Ureter (tissue), 1 donor: Measurements from ENCODE around the gene OR8B4. TPM values are rescaled to one million over a fixed set of nuclear protein-coding genes. Genes with fewer than 3 reads are reported as not detected.
"Not testable (repeated sequence)": the region's sequence is repeated elsewhere in the genome, so short reads cannot be mapped to it uniquely, and the experiment has no call there.

ENCODE experiments used
- DNase-seq: peaks from one replicate; pipeline ENCODE4 v3.0.0-alpha.2; 2020; ENCODE audit warnings: low spot score
- total RNA-seq: library from RNA; stranded (reverse); gene quantifications from one replicate; pipeline ENCODE4 v1.2.4, GENCODE V29; 2023
- donor health status: DM: yes; HTN: yes; CAD: no.

OR8B4 gene, protein sequence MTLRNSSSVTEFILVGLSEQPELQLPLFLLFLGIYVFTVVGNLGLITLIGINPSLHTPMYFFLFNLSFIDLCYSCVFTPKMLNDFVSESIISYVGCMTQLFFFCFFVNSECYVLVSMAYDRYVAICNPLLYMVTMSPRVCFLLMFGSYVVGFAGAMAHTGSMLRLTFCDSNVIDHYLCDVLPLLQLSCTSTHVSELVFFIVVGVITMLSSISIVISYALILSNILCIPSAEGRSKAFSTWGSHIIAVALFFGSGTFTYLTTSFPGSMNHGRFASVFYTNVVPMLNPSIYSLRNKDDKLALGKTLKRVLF
- total RNA-seq: not detected

DNA sequence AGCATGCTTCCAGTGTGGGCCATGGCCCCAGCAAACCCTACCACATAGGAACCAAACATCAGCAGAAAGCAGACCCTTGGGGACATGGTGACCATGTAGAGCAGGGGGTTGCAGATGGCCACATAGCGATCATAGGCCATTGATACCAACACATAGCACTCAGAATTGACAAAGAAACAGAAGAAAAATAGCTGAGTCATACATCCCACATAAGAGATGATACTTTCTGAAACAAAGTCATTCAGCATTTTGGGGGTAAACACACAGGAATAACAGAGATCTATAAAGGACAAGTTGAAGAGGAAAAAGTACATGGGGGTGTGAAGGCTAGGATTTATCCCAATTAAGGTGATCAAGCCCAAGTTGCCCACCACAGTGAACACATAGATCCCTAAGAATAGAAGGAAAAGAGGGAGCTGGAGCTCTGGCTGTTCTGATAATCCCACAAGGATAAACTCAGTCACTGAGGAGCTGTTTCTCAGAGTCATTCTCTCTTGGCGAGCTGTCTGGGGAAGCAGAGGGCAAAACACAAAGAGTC, at the start of gene OR8B4:
TSS of gene OR8B4 (minus strand) at position 488 of the 538 bp plus-strand sequence. CDS start at position 488, 0 bp downstream.
- DNase-seq: no peak

DNA sequence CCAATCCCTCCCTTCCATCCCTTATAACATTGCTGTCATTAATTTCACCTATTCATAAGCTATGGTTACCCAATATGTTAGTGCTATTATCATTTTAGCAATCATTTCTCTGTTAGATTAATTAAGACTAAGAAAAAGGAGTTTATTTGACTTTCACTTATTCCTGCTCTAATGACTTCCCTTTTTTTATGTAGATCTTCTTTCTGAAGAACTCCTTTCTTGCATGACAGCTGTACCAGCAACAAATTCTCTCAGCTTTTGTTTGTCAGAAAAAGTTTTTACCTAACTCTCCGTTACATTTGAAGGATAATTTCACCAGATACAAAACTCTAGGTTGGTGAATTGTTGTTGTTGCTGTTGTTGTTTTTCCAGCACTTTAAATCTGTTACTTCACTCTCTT, 49.4 kb upstream of the OR8B4 start:
- DNase-seq: no peak

DNA sequence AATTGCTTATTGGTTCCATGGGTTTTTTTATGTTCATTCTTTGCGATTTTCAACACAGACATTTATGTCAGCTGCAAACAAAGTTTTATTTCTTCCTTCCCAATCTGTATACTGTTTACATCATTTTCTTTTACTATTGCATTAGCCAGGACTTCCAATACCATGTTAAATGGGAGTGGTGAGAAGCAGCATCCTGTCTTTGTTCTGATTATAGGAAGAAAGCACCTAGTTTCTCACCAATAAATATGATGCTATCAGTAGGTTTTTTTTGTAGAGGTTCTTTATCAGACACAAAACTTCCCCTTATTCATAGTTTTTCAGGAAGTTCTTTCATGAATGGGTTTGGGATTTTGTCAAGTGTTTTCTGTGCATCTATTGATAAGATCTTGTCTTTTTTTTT, 48.8 kb upstream of the OR8B4 start:
- no peak for DNase-seq

DNA sequence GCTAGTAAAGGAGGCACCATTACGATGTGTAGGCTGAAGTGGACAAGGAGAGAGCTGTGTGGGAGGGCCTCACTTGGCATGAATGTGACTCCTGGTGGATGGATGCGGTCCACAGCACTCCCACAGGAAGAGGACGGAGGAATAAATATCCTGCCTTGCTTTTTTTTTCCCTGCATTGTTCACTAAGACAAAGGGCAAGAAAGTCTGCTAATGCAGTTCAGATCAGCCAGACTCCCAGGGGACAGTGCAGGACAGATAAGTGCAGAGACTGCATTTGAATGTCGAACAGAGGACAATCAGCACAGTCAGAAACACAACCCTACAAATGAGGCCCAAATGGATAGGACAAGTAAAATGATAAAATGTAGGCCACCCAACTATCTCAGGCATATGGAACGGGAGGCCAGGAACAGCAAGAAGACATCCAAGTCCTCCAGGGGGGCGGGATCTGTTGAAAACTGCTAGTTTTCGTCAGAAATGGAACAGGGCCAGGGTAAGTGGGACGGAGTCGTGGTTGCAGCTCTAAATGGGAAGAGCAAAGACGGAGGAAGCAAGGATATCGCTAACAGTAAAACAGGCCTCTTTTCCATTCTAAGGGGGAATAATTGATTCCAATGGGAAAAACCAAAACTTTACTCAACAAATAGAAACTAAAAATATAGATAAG, 46.0 kb upstream of the OR8B4 start:
- DNase-seq: no peak

DNA sequence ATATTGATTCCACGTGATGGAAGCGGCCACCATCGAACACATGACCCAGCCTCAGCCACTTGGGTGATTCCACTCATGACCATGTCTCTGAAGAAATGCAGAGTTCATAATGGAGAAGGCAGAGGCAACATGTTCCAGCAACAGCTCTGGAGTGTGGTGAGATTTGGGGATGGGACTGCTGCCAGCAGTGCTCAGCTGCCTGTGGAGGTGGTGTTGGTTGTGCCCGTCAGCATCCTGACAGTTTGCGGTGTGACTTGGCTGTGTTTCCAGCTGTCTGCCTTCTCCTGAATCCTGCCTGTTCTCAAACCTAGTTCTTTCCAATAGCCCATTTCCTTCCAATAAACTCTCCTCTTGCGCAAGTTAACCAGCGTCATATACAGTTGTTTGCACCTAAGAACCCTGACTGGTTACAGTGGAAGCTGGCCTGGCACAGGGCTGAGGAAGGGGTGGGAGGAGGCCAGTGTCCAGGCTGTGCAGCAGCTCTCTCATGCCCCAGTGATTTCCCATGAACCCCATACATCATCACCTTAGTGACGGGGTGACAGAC, 42.8 kb upstream of the OR8B4 start:
- DNase-seq: no peak

DNA sequence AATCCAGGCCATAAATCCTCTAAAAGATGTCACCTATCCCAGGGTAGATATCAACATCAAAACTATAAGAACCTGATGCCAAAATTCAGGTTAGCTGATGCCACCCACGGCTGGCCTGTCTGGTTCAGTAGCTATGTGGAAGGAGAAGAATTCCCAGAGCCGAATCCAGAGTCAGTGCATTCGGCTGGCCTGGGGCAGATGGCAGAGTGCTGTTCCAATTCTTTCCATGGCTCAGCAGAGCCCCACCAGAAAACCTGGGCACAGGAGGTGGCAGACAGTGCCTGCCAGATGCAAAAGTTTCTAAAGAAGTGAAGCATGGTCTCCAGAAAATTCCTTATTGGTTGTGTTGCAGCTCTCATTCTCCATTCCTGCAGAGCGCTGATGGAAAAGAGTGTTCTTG, 40.7 kb upstream of the OR8B4 start:
- DNase-seq: no peak

DNA sequence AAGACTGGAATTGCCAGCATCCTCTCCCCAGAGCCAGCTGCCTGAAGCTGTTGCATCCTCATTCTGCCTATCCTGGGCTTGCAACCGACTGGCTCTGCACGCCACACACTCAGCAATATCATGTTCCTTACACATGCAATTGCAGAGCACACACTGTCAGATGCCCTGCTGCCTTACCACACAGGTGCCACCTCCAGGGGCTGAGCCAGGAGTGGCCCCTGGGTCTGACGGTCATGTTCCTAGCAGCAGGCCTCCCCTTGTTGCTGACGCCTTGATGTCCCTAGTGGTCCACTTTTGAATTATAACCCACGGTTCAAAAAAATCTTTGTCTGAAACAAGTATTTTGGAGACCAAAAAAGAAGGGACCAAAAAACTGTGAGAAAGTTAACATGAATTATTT, 39.3 kb upstream of the OR8B4 start:
- no peak for DNase-seq

DNA sequence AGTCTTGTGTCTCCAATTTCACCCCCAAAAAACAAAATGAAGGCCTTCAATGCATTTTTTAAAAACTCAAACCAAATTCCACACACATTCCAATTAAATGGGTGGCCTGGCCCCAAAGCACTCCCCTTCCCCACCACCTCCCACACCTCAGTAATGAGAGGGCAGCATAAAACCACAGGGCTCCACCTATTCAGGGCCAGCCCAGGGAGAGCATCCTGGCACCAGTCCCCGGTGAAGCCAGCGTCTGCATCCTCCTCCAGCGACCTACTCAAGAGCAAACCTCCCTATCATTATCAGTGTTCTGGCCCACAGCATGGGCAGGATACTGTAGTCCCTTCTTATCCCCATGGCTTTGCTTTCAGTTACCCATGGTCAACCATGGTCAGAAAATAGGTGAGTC, 38.7 kb upstream of the OR8B4 start:
- DNase-seq: no peak

DNA sequence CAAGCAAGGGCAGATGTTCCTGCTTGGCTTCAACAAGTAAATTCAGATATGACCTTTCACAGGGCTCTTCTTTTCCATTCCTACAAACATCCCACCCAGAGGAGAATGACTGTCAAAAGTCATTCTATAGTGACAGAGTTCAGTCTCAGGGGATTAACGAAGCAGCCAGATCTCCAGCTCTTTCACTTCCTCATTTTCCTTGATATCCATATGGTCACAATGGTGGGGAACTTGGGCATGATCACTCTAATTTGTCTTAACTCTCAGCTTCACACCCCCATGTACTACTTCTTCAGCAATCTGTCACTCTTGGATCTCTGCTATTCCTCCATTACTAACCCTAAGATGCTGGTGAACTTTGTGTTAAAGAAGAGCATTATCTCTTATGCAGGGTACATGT, 35.8 kb upstream of the OR8B4 start:
- DNase-seq: no peak

DNA sequence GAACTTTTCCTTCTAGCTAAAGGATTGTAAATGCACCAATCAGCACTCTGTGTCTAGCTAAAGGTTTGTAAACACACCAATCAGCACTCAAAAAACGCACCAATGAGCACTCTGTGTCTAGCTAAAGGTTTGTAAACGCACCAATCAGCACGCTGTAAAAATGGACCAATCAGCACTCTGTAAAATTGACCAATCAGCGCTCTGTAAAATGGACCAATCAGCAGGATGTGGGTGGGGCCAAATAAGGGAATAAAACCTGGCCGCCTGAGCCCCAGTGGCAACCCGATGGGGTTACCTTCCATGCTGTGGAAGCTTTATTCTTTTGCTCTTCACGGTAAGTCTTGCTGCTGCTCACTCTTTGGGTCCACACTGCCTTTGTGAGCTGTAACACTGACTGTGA, 34.7 kb upstream of the OR8B4 start:
- not testable (repeated sequence) for DNase-seq

DNA sequence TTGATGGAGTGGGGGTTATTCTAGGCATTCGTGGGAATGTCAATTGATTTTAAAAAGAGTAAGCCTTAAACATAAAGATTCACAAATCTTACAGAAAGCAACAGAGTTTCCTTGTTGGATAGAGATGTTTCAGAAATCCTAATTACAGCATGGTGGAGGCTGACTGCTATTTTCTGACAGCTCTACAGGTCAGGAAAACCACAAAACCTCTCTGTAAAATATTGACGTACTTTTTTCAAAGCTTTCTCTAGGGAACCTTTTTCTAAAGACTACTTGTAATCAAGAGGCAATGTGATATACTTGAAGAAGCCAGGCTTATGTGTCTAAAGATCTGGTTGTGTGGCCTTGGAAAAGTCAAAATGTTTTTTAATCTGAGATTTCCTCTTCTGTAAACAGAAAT, 29.9 kb upstream of the OR8B4 start:
- no peak for DNase-seq

DNA sequence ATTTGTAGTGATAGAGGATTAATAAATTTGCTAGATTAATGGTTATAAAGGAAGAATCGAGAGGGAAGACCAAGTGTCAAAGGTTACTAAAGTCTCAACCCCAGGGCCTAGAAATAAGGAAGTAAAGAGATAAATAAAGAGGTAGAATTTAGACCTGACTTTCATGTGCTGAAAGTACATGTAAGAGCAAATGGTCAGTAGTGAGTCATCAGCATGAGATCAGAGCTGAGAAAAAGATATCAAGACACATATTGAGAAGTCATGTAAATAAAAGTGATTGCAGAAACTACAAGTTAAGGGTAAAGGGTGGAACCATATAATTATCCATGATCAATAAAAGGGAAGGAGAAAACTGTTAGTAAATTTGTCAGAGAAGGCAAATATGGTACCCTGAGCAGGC, 22.2 kb upstream of the OR8B4 start:
- no peak for DNase-seq

DNA sequence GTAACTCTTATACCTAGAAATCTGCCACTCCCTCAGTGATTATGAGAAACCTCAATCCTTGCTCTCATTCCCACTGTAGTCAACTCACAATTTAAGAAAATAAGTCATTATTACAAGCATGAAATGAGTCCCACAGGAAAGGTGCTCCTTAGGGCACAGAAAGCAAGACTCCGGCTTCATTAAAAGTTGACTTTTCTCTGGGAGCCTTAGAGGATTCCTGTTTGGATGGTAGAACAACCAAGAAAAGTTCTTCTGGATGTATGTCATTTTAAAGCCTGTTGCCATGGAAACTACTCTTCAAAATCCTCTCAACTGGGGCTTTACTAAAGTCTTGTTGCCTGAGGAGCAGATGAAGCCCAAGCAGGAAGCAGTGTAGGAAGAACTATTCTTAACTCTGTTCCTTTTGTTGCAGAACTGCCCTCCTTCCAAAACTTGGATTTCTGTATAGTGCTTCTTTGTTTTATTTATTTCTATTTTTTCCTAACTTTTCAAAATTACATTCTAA, 21.0 kb upstream of the OR8B4 start, which contains the start of gene OR8B8:
TSS of gene OR8B8 (minus strand) at position 51 of the 505 bp plus-strand sequence. CDS start 4,611 bp downstream, outside the sequence.
- DNase-seq: no peak

DNA sequence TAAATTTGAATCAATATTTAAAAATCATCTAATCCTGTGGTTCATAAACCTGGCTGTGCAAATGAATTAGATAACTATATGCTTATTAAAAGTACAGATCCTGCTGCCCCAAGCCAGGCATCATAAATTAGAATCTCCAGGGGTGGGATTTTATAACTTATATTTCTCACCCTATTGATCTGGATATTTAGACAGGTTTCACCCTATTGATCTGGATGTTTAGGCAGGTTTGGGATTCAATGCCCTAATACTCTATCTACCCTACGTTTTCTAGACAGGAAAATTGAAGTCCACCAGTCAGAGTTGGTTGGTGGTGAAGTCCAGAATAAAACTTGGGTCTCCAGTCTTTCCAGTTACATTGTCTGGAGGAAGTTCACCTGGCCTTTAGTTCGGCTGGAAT, 18.2 kb upstream of the OR8B4 start:
- DNase-seq: no peak

DNA sequence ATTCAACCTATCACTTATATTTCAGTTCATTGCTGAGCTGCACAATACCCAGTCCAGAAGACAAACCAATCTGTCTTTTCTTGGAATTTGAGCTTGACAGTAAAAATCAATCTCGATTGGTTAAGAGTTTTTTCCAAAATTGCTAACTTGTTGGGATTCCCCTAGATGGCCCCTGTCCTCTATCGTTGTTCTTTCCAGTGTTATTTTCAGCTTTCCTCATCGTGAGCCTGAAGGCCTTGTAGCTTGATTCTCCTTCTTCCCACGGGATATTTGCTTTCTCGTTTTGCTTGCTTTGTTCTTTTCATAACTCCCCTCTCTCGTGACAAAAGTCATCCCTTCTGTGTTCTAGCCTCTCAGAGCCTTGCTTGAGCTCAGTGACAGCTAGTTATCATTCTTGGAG, 17.8 kb upstream of the OR8B4 start:
- DNase-seq: no peak

DNA sequence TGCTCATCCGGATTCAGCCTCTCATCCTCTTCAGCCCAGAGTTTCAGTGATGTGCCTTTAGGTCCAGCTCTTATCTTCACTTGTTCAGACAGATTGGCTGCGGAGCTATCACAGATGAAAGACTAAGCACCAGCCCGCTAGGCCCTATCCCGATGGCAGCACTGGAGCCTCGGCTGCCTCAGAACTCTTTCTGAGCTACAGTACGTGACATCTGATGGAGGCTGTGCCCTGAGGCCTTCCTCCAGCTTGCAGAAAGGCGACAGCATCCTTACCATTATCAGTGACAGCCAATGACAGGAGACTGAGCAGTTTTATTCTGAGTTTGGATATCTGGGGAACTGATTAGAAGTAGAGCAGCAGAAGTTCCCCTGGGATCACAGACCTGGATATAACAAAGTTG, 16.8 kb upstream of the OR8B4 start:
- no peak for DNase-seq

DNA sequence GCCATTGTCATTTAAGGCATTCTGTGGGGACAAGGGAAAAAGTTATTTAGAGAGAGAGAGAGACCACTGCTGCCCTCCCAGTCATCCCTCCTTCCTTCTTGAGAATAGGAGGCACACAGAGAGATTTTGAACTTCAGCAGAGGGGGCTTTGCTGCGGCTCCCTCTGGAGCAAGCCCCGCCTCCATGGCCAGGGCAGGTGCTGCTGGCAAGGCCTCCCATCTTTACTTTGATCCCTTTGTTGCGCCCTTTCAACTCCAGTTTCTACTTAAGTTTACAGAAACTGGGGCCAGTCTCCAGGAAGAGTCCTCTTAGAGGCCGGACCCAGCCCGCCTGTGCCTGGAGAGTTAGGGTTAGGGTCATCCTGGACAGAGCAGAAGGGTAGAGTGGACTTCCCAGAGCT, 16.4 kb upstream of the OR8B4 start:
- no peak for DNase-seq

DNA sequence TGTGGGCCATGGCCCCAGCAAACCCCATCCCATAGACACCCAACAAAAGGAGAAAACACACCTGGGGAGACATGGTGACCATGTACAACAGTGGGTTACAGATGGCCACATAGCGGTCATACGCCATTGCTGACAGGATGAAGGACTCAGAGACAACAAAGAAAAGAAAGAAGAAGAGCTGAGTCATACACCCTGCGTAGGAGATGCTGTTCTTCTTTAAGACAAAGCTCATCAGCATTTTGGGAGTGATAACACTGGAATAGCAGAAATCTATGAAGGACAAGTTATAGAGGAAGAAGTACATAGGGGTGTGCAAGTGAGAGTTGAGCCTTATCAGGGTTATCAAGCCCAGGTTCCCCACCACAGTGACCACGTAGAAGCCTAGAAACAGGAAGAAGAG, 15.9 kb upstream of the OR8B4 start:
- no peak for DNase-seq

DNA sequence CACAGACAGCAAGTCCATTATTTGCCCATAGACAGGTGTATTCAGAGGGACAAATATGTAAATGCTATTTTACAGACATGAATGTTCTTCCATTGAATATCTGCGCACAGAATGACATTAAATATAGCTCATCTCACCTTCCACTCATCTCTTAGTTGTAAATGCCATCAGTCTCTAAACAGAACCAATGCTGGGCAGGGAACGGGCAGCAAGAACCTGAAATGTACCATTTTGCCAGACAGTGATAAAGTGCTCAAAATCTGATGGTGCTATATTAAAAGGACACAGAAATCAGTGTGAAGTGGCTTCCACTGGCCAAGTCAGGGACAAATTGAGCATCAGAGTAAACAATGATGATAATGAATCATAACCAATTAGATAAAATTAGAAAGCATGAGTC, 10.0 kb upstream of the OR8B4 start:
- no peak for DNase-seq

DNA sequence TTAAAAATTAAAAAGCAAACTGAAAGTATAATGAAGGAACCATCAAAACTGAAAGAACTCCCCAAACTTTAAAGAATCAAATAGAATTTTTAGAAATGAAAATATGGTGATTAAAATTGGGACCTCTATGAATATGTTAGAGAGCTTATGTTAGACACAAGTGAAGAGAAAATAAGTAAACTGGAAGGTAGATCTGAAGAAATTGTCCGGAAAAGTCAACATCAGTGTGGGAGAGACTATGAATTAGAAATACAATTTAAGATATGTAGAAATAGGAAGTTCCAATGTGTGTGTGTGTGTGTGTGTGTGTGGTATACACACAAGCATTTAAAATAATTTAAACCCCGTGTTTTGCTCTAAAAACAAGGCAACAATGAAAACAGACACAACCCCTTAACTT, 4.9 kb upstream of the OR8B4 start:
- no peak for DNase-seq

DNA sequence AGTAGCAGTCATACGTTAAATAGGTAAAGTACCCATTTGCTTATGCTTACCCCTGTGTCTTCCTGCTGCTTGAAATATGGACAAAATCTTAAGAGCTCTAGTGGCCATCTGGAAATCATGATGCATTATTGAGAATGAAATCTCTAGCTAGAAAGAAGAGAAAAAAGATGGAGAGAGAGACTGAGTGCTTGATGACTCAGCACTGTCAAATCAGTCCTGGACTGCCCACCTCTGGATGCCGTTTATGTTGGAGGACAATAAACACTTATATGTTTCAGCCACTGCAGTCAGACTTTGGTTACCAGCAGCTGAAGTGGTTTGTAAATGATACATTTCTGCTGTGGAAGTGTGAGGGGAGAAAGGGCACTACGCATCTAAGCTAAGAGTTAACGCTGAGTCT, 3.6 kb downstream of the OR8B4 start:
- DNase-seq: no peak

DNA sequence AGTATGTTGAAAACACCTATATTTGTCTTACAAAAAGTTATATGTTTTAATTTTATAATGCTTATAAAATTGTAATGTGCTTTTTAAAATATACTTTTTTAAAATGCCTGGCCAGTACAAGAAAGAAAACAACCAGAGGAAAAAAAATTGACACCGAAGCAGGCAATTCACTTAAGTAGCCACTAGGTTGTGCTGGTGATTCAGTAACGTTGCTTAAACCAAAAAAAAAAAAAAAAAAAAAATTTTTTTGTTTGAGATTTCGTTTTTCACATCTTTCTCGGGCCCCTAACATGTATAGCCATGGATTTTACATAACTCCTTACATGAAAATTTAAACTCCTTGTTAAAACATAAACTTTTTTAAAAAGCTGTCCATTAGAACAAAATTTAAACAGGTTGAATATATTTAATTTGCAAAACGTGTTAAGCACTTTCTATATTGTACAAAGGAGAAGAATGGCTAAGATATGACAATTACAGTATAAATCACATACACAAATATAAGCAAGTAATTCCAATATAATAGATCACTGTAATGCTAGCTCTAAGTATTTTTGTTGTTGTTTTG, 9.2 kb downstream of the OR8B4 start:
- no peak for DNase-seq

DNA sequence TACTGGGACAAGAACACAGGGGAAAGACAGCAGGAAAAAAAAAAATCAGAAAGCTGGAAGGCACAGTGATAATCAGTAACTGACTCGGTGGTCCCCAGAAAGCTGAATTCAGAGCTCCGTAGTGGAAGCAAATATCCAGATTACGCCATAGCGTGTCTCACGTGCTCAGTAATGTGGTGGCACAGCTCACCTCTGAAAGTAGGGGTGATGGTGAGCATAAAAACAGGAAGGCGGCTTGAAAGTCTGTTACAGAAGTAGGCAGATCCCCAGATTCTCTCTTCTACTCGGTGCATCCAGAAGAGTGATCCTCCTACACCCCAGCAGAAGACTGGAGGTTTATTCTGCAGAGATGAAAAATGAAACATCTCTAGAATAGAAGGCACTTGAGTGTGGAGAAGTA, 14.8 kb downstream of the OR8B4 start:
- no peak for DNase-seq
